Fibroblast of skin of right quadriceps (primary cell): ENCODE data around the gene ZBTB16.

ENCODE experiments used
- DNase-seq: peaks from one replicate; pipeline ENCODE4 v3.0.0-alpha.2; 2013

Gene ZBTB16

GRCh38 chr11:114172055-114172861 lies 112.7 kb downstream of the ZBTB16 start:
- no peak for DNase-seq

DNA sequence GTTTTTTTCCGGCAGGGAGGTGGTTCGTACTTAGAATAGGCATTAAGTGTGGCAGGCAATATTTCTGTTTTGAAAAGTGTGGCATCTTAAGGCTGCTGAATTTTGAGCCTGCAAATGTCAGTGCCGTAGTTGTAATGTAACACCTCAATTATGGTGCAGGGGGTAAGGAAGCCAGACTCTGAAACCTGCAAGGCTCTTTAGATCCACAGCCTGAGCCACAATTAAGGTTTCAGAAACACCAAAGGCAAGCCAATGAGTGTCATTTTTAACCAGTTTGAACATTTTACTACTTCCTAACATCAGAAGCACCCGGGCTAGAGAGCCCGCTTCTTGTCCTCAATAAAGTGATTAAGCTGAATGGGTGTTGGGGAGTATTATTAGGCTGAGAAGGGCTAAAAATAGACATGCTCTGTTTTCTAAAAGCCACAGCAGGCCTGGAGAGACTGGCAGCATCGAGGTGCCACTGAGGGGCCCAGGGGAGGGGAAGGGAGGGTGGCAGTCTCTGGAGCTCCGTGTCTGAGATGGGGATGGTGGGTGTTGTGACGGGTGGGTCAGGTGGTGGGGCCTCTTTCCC lies 113.4 kb downstream of the ZBTB16 start:
- no peak for DNase-seq

- DNase-seq = no peak
Measured at GRCh38 chr11:114173843-114174242, 114.3 kb downstream of the ZBTB16 start.

GRCh38 chr11:114174712-114175495 lies 115.4 kb downstream of the ZBTB16 start:
- DNase-seq = no peak

DNA sequence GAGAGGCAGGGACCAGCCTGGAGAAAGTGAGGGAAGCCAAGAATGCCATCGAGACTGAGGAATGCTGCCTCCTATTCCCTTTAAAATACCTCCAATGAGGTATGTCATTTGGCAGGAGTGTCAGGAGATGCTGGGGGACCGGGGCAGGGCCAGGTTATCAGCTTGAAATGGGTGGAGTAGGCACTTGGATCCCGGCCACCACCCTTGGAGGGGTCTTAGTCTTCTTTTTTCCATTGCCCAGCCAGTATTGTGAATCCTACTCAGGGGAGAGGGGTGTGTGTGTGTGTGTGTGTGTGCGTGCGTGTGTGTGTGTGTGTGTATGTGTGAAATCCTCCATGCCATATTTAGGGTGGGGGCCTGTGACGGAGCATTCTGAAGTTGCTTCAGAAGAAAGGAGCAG lies 116.2 kb downstream of the ZBTB16 start:
- DNase-seq = no peak

DNA sequence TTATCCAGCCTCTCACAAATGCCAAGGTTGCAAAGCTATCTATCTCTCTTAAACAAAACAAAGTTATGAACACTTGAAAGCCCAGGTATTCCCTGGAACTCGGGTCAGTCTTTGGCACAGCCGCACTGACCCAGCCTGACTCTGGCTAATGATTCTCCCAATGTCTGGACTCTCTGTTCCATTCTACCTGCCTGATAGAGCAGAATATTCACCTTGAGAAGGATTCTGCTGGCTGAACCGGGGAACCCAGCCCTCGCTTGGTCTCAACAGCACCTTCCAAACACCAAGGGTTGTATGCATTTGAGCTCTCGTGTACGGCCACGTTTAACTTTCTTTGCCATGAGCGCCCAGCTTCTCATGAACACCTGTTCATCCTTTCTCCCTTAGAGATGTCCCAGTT lies 116.8 kb downstream of the ZBTB16 start:
- DNase-seq = no peak

GRCh38 chr11:114178656-114179055 lies 119.1 kb downstream of the ZBTB16 start:
- DNase-seq = no peak

GRCh38 chr11:114179234-114179941 lies 119.9 kb downstream of the ZBTB16 start:
- no peak for DNase-seq

GRCh38 chr11:114180301-114181055 lies 121.0 kb downstream of the ZBTB16 start:
- no peak for DNase-seq

GRCh38 chr11:114181195-114181594 lies 121.7 kb downstream of the ZBTB16 start:
- DNase-seq = no peak

GRCh38 chr11:114181752-114182151 lies 122.2 kb downstream of the ZBTB16 start:
- no peak for DNase-seq

- no peak for DNase-seq
Measured at GRCh38 chr11:114182471-114183043, 123.0 kb downstream of the ZBTB16 start.

- no peak for DNase-seq
Measured at GRCh38 chr11:114183044-114183511, 123.6 kb downstream of the ZBTB16 start.

DNA sequence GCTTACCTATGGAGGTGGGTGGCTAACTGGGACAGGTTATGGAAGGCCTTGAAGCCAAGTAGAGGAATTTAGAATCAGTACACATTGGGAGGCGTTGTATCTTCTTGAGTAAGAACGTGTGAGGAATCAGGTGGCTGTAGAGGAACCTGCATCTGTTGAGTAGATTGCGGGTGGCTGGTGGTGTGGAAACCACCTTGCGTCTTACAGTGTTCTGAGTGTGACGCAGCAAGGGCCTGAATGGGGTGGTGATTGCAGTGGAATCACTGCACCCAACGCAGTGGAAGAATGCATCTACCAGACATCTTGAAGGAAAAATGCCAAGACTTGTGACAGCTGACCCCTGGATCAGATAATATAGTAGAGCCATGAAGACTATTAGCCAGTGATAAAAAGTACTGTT lies 125.9 kb downstream of the ZBTB16 start:
- no peak for DNase-seq

DNA sequence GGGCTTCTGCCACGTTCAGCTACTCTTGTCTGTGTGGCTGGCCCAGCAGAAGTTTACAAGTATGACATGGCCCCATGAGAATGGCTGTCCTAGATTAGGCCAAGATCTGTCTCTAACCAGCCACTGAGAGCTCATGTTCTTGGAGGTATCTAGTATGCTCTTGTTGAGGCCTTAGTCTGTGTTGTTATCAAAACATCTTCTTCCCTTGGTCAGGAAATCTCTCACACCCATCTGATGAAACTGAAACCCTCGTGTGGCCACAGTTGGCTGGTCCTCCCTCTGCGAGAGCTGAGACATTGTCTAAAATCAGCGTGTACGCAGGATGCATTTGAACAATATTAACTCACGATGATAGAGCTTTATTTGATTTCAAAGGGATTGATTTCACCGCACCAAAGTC lies 127.7 kb downstream of the ZBTB16 start:
- no peak for DNase-seq

- no peak for DNase-seq
Measured at GRCh38 chr11:114188851-114189570, 129.5 kb downstream of the ZBTB16 start.

GRCh38 chr11:114190630-114191029 lies 131.1 kb downstream of the ZBTB16 start:
- DNase-seq = no peak

GRCh38 chr11:114191893-114192292 lies 132.4 kb downstream of the ZBTB16 start:
- DNase-seq = no peak

DNA sequence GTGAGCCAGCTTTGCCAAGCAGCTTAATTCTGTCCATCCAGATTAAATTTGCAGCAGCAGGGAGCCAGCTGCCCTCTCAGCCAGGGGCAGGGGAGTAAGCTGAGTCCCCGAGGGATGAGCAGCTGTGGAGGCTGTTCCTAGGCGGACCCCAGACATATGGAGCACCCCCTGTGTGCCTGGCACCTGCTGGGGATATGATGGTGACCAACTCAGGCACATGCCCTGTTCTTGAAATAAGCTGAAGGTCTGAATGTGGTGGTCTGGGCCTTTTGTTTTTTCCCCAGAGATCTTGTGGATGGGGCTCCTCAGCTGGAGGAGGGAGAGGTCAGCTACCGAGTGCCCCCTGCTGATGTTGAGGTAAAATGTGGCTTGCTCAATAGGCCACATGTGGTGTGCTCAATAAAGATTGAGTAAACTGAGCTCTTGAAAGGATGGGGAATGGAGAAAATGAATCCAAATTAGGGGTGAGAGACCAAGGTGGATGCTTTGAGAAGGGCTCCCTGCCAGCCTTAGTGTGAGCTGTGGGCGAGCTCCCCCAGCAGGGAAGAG lies 133.4 kb downstream of the ZBTB16 start:
- DNase-seq = no peak

DNA sequence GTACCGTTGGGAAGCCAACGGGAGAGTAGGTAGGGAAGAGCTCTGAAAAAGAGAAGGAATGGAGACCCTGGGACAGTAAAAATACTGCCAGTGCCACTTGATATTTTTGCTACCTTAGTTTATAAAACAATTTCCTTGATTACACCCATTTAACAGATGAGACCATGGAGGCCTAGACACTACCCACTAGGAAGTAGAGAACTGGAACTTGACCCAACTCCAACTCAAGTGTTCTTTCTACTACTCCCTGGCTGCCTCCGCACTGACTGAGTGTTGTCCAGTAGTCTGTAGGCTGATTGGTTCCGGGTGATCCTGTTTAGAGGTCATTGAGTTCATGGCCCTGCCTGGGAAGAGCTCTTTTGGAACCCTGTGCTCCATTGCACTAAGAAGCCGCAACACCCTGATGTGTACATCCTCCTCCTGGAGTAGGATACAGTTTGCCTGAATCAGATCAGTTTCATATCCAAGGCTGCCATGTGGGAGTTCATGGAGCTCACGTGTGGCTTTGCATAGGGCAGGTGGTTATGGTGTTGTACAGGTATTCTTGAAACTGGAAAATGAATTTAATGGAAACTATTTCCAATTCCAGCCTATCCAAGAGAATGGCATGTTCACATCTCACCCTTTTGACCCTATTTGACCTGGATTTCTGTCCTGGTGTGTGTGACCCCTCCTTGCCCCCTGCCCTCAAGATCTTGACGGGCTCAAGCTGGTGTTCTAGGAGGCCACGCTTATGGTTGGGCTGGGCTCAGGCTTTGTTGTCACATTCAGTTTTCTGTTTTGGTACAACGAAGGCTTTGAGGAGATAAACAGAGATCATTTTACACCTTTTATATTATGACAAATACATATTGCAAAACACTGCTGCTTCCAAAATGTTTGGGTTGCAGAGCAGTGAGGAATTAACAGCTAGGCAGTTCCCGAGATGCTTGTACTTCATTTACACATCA lies 134.5 kb downstream of the ZBTB16 start:
- DNase-seq = no peak
